NCI-H2107 treated with DMSO at 0.1 percent for 48 hours (cell line): ENCODE measurements around the gene ADAMTS17.
"Not testable (repeated sequence)": the region's sequence is repeated elsewhere in the genome, so short reads cannot be mapped to it uniquely, and the experiment has no call there.

Experiments used
- DNase-seq: peaks from one replicate; lab custom pipeline; 2025; ENCODE audit not compliant: unreplicated experiment; lab: John Stamatoyannopoulos, UW

Gene ADAMTS17

DNA sequence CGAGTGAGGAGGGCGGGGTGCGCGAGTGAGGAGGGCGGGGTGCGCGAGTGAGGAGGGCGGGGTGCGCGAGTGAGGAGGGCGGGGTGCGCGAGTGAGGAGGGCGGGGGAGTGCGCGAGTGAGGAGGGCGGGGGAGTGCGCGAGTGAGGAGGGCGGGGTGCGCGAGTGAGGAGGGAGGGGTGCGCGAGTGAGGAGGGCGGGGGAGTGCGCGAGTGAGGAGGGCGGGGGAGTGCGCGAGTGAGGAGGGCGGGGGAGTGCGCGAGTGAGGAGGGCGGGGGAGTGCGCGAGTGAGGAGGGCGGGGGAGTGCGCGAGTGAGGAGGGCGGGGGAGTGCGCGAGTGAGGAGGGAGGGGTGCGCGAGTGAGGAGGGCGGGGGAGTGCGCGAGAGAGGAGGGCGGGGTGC, 415.2 kb downstream of the ADAMTS17 start:
- not testable (repeated sequence) for DNase-seq

DNA sequence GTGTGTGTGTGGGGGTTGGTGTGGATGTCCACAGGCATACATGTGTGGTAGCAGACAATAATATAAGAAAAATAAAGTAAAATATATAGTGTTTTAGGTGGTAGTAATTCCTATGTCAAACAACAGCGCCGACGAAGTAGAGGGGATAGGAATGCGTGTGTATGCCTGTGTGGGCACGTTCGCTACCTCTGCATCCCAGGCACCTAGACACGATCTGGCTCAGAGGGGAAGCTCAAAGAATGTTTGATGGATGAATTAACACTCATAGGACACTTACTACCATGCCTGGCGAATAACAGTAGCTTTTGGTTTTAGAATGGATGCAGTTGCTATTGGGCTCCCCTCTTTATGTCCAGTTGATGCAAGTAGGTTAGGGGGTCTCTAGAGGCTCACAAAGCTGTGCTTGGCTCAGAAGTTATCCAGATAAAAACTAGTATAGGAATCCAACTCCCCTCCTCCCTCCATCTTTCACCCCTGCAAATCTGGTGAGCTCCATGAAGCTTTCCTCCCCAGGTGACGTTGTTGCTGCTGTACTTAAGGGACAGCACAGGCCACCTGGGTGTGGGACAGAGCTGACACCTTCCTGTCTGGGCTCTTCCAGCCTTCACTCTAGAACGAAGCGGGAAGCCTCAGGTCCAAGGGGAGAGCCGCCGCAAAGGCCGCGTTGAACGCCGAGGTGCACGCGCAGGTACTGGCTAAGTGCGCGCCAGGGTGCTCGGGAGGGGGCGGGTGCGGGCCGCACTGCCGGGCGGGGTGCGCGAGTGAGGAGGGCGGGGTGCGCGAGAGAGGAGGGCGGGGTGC, 415.9 kb downstream of the ADAMTS17 start:
- DNase-seq: no peak

DNA sequence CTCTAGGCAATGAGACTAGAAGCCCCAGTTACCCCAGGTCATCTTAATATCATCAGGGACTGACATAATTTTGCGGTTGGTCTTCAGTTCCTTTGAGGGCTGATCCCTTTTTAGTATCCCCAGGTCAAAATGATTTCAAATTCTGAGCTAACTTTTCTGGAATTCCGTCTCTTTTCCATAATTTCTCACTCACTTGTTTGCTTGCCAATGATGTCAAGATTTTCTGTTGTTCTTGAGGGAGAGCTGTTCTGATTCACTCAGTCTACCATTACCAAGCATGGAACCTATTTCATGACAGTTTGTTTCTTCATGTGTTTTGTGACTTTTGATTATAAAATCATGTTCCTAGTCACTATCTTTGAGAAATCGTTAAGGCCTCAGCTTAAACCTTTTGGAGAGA, 418.1 kb downstream of the ADAMTS17 start:
- no peak for DNase-seq
